GM12801 (cell line): Measurements from ENCODE around the gene ZNF256.

Experiments
- CTCF ChIP-seq: IDR thresholded peaks from one replicate; pipeline ENCODE4 v1.5.1; 2011; ENCODE audit warnings: control low read depth; ENCODE audit not compliant: insufficient read length; ENCODE audit errors: extremely low read depth

ZNF256 gene

GRCh38 chr19:57949702-57950101, 2.2 kb upstream of the ZNF256 start:
- no peak for TF ChIP-seq CTCF

- TF ChIP-seq CTCF, result no peak
Measured at GRCh38 chr19:57949296-57949695, 1.8 kb upstream of the ZNF256 start.

- TF ChIP-seq CTCF, result no peak
Measured at GRCh38 chr19:57947088-57947418, 453 bp downstream of the ZNF256 start.

GRCh38 chr19:57946316-57946715, 1.2 kb downstream of the ZNF256 start:
- no peak for TF ChIP-seq CTCF

- no peak for TF ChIP-seq CTCF
Measured at GRCh38 chr19:57941593-57941992, 5.9 kb downstream of the ZNF256 start.

GRCh38 chr19:57935731-57936130, 11.8 kb downstream of the ZNF256 start:
- TF ChIP-seq CTCF, result no peak

- TF ChIP-seq CTCF, result no peak
Measured at GRCh38 chr19:57934820-57935665, 12.5 kb downstream of the ZNF256 start, which contains the start of gene ZNF418. Gene ZNF418, minus strand, starts transcription at chr19:57935402. Its CDS starts 1,580 bp downstream, at chr19:57933822.
